ENCODE measurements around the gene NINJ1. TPM values are rescaled to one million over a fixed set of nuclear protein-coding genes. Genes with fewer than 3 reads are reported as not detected.

Gene NINJ1
- total and polyA plus RNA-seq, 2 of the 4 experiments (the other 2 are of a cell fraction) = 21.9 to 38.8 TPM

DNA sequence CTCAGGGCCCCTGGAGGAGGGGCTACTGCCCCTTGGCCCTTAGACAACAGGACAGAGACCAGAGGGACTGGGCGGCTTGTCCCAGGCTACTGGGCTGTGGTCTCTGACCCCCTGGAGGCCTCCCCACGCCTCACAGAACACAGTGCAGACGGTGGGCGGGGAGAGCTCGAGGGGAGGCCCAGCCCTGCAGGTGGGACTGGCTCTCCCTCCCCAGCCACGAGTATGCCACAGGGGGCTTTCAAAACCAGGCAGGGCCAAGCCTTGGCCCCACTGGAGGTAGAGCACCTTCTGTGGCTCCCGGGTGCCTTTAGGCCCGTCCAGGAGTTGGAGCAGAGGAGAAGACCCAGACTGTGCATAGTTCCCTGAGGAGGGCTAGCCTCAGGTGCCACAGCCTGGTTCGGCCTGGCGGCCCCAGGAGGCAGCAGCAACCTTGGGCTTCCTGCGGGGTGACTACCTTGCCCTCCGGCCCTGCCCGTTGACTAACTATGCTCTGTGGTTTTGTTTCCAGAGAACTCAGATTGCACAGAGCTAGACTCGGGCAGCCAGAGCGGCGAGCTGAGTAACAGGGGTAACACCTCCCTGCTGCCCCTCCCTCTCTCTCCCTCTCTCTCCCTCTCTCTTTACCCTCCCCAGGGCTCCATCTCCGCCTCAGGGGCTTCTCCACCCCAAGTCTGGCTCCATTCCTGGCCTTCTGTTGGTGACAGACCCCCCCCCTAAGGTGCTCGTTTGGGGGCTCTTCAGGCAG, 22.5 kb downstream of the NINJ1 start:
- Histone ChIP-seq H2BK15ac (ENCODE audit: low read depth, low read length) (no peak overlapping the region), H3K56ac (ENCODE audit: extremely low read depth, insufficient read depth, low read length) (no peak overlapping the region), H2AK9ac (replicated peaks; ENCODE audit: low read depth, low read length, poor library complexity) (no peak overlapping the region), H2BK120ac (ENCODE audit: low read depth, low read length) (no peak overlapping the region), H3K23ac (ENCODE audit: low read depth, low read length) (no peak overlapping the region), H2AFZ (replicated peaks; ENCODE audit: low read length, poor library complexity) (peak overlapping the region; percentile 21), H3K14ac (replicated peaks; ENCODE audit: low read depth, low read length) (no peak overlapping the region), H3K9ac (ENCODE audit: low read depth, low read length) (no peak overlapping the region), H3K4me2 (ENCODE audit: low read depth, low read length) (no peak overlapping the region), H2AK5ac (ENCODE audit: low read depth, low read length) (no peak overlapping the region), H2BK20ac (ENCODE audit: low read depth, low read length) (no peak overlapping the region), H3K27me3 (ENCODE audit: control insufficient read depth, insufficient read depth, low read length) (no peaks in the 10 kb centered on the region), H3K4me3 (ENCODE audit: insufficient read depth, low read depth, low read length) (no peak overlapping the region), H3K79me1 (ENCODE audit: low read depth in 1 of 2, low read length in 2 of 2) (peaks cover 7 to 20% of the 10 kb centered on the region in 2 experiments), H3K27ac (ENCODE audit: insufficient read depth, low read length) (no peak overlapping the region), H3K36me3 (ENCODE audit: control insufficient read depth, insufficient read depth, low read length) (peaks cover 30% of the 10 kb centered on the region), H3K9me3 (ENCODE audit: control insufficient read depth, insufficient read depth, low read length) (no peaks in the 10 kb centered on the region), H3K18ac (ENCODE audit: low read depth, low read length) (no peak overlapping the region), H3K4me1 (ENCODE audit: control insufficient read depth, insufficient read depth, low read length) (peaks cover 6% of the 10 kb centered on the region), H2BK5ac (ENCODE audit: low read depth, low read length, poor library complexity, severe bottlenecking) (no peak overlapping the region), H4K20me1 (ENCODE audit: insufficient read depth, low read length) (peaks cover 23% of the 10 kb centered on the region), H4K5ac (ENCODE audit: low read depth, low read length) (no peak overlapping the region), H3K9me1 (ENCODE audit: insufficient read depth, low read length) (peaks cover 4% of the 10 kb centered on the region; the same call in 1 of the 2 replicates), H4K8ac (ENCODE audit: low read depth in 2 of 2, low read length in 2 of 2) (no peak overlapping the region), H4K91ac (ENCODE audit: insufficient read depth, low read depth, low read length) (no peak overlapping the region), H3K4ac (ENCODE audit: low read depth, low read length) (no peak overlapping the region)
- CTCF ChIA-PET = no interaction called here
- in situ Hi-C loops (cut with MboI; ENCODE audit: low sequenced_read_pairs) = loop anchor here (10.0 to 25.0 kb wide), 2 partner anchors 343 to 451 kb away; partner anchors contain the start of genes FAM120A and FAM120AOS
- DNase-seq (peak; percentile 48), ATAC-seq (ENCODE audit: low read depth) (peak; percentile 12; the same call in 1 of the 2 replicates)
- no TSS peak for BruUV-seq (replicated peaks)
- dilution Hi-C loops (cut with HindIII; ENCODE audit: low sequenced_read_pairs, unreplicated experiment) = no loop called here
- POLR2A ChIA-PET (ENCODE audit: unreplicated experiment) = no interaction called here
- 85% methylated on average over 9 of the region's 18 CpGs; no CpG with 5 or more reads in 1 of the 2 experiments for WGBS, 2 experiments (ENCODE audit: extremely low coverage in 2 of 2, insufficient read length in 1 of 2)
- intact Hi-C loops (cut with micrococcal nuclease) = no loop called here
- TF ChIP-seq NFE2L2 (IDR thresholded peaks at IDR 0.05; ENCODE audit: low read depth, low read length) = no peak
- TF ChIP-seq ELK1 (IDR thresholded peaks at IDR 0.05; ENCODE audit: borderline replicate concordance, low read depth, low read length) = no peak
- no peak for TF ChIP-seq CHD1 (IDR thresholded peaks at IDR 0.05; ENCODE audit: low read depth, low read length)
- no peak for TF ChIP-seq RCOR1 (IDR thresholded peaks at IDR 0.05; ENCODE audit: insufficient replicate concordance, low read length)
- TF ChIP-seq, protein P1, sequence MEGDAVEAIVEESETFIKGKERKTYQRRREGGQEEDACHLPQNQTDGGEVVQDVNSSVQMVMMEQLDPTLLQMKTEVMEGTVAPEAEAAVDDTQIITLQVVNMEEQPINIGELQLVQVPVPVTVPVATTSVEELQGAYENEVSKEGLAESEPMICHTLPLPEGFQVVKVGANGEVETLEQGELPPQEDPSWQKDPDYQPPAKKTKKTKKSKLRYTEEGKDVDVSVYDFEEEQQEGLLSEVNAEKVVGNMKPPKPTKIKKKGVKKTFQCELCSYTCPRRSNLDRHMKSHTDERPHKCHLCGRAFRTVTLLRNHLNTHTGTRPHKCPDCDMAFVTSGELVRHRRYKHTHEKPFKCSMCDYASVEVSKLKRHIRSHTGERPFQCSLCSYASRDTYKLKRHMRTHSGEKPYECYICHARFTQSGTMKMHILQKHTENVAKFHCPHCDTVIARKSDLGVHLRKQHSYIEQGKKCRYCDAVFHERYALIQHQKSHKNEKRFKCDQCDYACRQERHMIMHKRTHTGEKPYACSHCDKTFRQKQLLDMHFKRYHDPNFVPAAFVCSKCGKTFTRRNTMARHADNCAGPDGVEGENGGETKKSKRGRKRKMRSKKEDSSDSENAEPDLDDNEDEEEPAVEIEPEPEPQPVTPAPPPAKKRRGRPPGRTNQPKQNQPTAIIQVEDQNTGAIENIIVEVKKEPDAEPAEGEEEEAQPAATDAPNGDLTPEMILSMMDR (conservative IDR thresholded peaks at IDR 0.05; ENCODE audit: low read depth, low read length) = no peak
- TF ChIP-seq SMC3 (IDR thresholded peaks at IDR 0.05; ENCODE audit: low read depth, low read length) = no peak
- no peak for TF ChIP-seq MAFK (IDR thresholded peaks at IDR 0.05; ENCODE audit: low read depth, low read length)
- TF ChIP-seq, protein P2, sequence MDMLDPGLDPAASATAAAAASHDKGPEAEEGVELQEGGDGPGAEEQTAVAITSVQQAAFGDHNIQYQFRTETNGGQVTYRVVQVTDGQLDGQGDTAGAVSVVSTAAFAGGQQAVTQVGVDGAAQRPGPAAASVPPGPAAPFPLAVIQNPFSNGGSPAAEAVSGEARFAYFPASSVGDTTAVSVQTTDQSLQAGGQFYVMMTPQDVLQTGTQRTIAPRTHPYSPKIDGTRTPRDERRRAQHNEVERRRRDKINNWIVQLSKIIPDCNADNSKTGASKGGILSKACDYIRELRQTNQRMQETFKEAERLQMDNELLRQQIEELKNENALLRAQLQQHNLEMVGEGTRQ (IDR thresholded peaks at IDR 0.05; ENCODE audit: low read depth, low read length) = no peak
- no peak for TF ChIP-seq CEBPB (IDR thresholded peaks at IDR 0.05; ENCODE audit: low read depth, low read length)
- TF ChIP-seq POLR2A (IDR thresholded peaks at IDR 0.05; ENCODE audit: low read depth, low read length) = no peak
- no peak for TF ChIP-seq MXI1 (IDR thresholded peaks at IDR 0.05; ENCODE audit: borderline replicate concordance, low read depth, low read length)
- TF ChIP-seq FOS (IDR thresholded peaks at IDR 0.05; ENCODE audit: low read depth, low read length) = no peak
- no peak for TF ChIP-seq RFX5 (IDR thresholded peaks at IDR 0.05; ENCODE audit: low read depth, low read length)
- no peak for TF ChIP-seq RAD21 (IDR thresholded peaks at IDR 0.05; ENCODE audit: low read length)
